Measurements from ENCODE around the gene KIAA1958.
"Not testable (repeated sequence)": the region's sequence is repeated elsewhere in the genome, so short reads cannot be mapped to it uniquely, and the experiment has no call there.

The KIAA1958 gene

GRCh38 chr9:112556497-112557442, 70.1 kb downstream of the KIAA1958 start:
- no peak for DNase-seq

DNA sequence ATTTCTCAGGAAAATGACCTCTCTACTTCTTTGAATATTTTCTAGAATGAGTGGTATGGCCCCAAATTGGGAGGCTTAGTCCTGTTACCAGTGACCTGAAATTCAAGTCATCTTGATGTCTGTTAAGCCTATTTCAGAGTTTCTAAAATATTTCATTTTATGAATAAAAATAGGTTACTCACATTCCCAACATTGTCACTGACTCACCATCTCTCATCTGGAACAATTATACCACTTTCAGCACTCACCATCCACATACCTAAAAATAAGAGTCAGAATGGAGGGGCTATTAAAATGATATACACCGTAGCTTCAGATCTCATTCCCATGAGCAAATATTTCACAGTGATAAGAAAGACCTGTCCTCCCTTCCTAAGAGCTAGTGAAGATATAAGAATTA, 71.8 kb downstream of the KIAA1958 start:
- DNase-seq = no peak

GRCh38 chr9:112558978-112559377, 72.4 kb downstream of the KIAA1958 start:
- no peak for DNase-seq

GRCh38 chr9:112559629-112560413, 73.2 kb downstream of the KIAA1958 start:
- DNase-seq = no peak

DNA sequence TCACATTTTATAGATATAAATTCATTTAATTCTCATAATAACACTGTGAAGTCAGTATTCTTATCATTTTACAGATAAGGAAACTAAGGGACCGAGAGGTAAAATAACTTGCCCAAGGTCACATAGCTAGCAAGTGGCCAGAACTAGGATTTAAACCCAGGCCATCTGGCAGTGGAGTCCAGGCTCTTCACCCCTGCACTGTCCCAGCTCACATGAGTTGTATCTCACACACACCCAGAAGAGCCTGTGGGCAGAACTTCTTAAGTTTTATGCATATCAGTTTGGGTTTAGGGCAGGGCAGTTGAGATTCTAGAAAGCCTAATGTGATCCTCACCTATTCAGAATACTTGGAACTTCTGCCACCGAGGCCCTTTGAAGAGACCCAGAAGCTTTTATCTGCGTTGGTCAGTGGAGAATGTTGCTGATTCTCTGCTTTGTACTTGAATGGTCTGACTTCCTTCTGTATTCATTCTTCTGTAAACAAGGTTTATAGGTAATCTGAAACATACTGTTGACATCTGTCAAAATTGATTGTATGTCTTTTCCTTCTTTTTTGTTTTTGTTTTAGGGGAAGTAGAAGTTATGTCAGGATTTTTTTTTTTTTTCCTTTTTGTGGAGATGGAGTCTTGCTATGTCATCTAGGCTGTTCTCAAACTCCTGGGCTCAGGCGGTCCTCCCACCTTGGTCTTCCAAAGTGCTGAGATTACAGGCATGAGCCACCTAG, 75.8 kb downstream of the KIAA1958 start:
- no peak for DNase-seq

- peak; percentile 3 to 17 for DNase-seq
These were observed 82.6 kb downstream of the KIAA1958 start for GRCh38 chr9:112569186-112569585.

- no peak for DNase-seq
These were observed 84.1 kb downstream of the KIAA1958 start for GRCh38 chr9:112570671-112571167.

- DNase-seq = no peak
These were observed 85.2 kb downstream of the KIAA1958 start for GRCh38 chr9:112571624-112572355.

- DNase-seq = no peak
These were observed 85.8 kb downstream of the KIAA1958 start for GRCh38 chr9:112572416-112572815.

- no peak for DNase-seq
These were observed 87.4 kb downstream of the KIAA1958 start for GRCh38 chr9:112574008-112574407.

- no peak for DNase-seq
These were observed 88.5 kb downstream of the KIAA1958 start for GRCh38 chr9:112575107-112575506.

DNA sequence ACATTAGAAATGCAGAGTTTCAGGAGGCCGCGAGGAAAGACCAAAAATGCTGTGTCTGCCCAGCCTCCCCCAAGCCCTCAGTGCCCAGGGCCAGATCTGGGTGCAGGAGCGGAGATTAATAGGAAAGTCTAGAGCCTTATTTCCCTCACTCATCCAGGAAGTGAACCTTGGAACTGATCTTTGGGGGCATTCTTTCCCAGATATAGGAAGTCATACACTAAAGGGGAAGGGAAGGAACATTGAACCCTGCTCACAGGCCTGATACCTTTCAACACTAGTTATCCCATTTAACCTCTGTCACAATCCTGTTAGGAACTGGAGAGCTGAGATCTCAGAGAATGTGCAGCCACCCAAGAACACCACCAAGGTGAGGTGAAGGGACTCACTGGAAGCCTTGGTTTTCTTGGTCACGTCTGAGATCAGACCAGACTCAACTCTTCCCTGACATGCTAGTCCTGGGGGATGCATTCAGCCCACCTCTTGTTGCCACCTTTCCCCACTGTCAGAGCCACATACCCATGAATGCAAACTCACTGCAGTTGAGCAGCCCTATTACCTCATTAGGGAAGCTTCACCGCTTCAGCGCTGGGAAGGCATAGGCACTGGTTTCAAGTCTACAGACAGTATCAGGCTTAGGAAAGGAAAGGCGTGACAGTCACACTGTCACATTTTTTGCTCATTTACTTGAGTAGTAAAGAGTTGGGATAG, 95.0 kb downstream of the KIAA1958 start:
- DNase-seq = no peak

GRCh38 chr9:112582371-112583262, 96.0 kb downstream of the KIAA1958 start:
- DNase-seq = no peak

- no peak for DNase-seq
These were observed 100.0 kb downstream of the KIAA1958 start for GRCh38 chr9:112586599-112587155.

- DNase-seq = not testable (repeated sequence)
These were observed 105.2 kb downstream of the KIAA1958 start for GRCh38 chr9:112591875-112592274.

DNA sequence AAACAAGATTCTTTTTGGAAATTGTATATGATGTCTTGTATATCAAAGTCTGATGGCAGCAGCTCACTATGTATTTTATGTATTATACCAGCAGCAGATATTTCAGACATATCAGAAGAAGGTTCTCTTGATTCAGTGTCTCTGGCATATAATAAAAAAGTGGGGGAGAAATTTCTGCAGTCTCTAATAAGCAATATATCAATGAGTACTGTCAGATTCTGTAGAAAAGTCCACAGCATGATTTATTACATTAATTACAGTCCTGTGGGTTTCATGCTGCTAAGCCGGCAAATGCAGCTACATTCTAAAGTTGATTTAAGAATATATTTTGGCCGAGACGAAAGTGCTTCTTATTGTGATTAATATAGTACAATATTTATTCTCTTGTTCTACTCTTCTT, 113.1 kb downstream of the KIAA1958 start:
- no peak for DNase-seq

DNA sequence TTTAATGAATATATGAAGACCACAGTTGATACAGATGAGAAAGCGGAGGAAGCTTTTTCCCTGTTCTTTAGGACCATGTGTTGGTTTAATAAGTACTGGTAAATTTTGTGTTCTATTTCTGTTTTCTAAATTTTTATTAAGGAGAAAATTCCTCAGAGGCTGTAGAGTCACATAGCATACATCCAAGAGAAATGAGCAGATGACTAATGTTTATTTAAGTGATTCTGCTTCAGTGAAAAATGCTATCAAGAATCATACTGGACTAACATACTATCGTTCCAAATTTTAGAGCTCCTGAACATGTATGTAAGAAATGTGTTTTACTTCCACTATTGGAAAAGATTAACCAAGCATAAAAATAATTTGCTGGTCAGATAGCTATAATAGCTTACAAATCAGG, 115.0 kb downstream of the KIAA1958 start:
- DNase-seq = no peak

GRCh38 chr9:112604790-112605189, 118.2 kb downstream of the KIAA1958 start:
- DNase-seq = no peak

- DNase-seq = no peak
These were observed 118.9 kb downstream of the KIAA1958 start for GRCh38 chr9:112605518-112605917.

Measured in inflammatory macrophage treated with lipopolysaccharide for 1 hour (primary cell).